ENCODE results near the gene PRKAG1. TPM values are rescaled to one million over a fixed set of nuclear protein-coding genes. Genes with fewer than 3 reads are reported as not detected.

PRKAG1 gene
- total RNA-seq, 1 donor from 2014 or later = 75.6 TPM

- no peaks in the 10 kb centered on the region for H3K9me3 Mint-ChIP-seq (ENCODE audit: unreplicated experiment)
- no peaks in the 10 kb centered on the region for H3K4me1 Mint-ChIP-seq (ENCODE audit: unreplicated experiment)
- no peaks in the 10 kb centered on the region for H3K27me3 Mint-ChIP-seq (ENCODE audit: unreplicated experiment)
- H3K4me3 Mint-ChIP-seq (ENCODE audit: unreplicated experiment) = no peak overlapping the region
- no peak overlapping the region for H3K27ac Mint-ChIP-seq (ENCODE audit: unreplicated experiment)
- no peak for TF ChIP-seq CTCF (IDR thresholded peaks at IDR 0.05)
- peaks cover 31% of the 10 kb centered on the region for H3K36me3 Mint-ChIP-seq (ENCODE audit: unreplicated experiment)
- DNase-seq (ENCODE audit: extremely low spot score, unreplicated experiment) = no peak
Measured at GRCh38 chr12:49031573-49032161, 13.1 kb upstream of the PRKAG1 start.

- Mint-ChIP-seq H3K4me1 (ENCODE audit: unreplicated experiment) (no peaks in the 10 kb centered on the region), H3K27me3 (ENCODE audit: unreplicated experiment) (no peaks in the 10 kb centered on the region), H3K36me3 (ENCODE audit: unreplicated experiment) (peaks cover 28% of the 10 kb centered on the region), H3K4me3 (ENCODE audit: unreplicated experiment) (no peak overlapping the region), H3K9me3 (ENCODE audit: unreplicated experiment) (no peaks in the 10 kb centered on the region), H3K27ac (ENCODE audit: unreplicated experiment) (no peak overlapping the region)
- DNase-seq (ENCODE audit: extremely low spot score, unreplicated experiment) = peak; percentile 80
- no peak for TF ChIP-seq CTCF (IDR thresholded peaks at IDR 0.05)
Measured at GRCh38 chr12:49030714-49031572, 12.4 kb upstream of the PRKAG1 start.

- H3K4me3 Mint-ChIP-seq (ENCODE audit: unreplicated experiment) = no peak overlapping the region
- H3K27me3 Mint-ChIP-seq (ENCODE audit: unreplicated experiment) = no peaks in the 10 kb centered on the region
- H3K9me3 Mint-ChIP-seq (ENCODE audit: unreplicated experiment) = no peaks in the 10 kb centered on the region
- no peak for TF ChIP-seq CTCF (IDR thresholded peaks at IDR 0.05)
- DNase-seq (ENCODE audit: extremely low spot score, unreplicated experiment) = no peak
- H3K4me1 Mint-ChIP-seq (ENCODE audit: unreplicated experiment) = no peaks in the 10 kb centered on the region
- H3K36me3 Mint-ChIP-seq (ENCODE audit: unreplicated experiment) = peaks cover 30% of the 10 kb centered on the region
- no peak overlapping the region for H3K27ac Mint-ChIP-seq (ENCODE audit: unreplicated experiment)
Measured at GRCh38 chr12:49030119-49030518, 11.5 kb upstream of the PRKAG1 start.

GRCh38 chr12:49028666-49029275 lies 10.2 kb upstream of the PRKAG1 start:
- H3K4me1 Mint-ChIP-seq (ENCODE audit: unreplicated experiment) = no peaks in the 10 kb centered on the region
- DNase-seq (ENCODE audit: extremely low spot score, unreplicated experiment) = peak; percentile 71
- no peaks in the 10 kb centered on the region for H3K27me3 Mint-ChIP-seq (ENCODE audit: unreplicated experiment)
- no peaks in the 10 kb centered on the region for H3K9me3 Mint-ChIP-seq (ENCODE audit: unreplicated experiment)
- H3K27ac Mint-ChIP-seq (ENCODE audit: unreplicated experiment) = no peak overlapping the region
- H3K4me3 Mint-ChIP-seq (ENCODE audit: unreplicated experiment) = no peak overlapping the region
- no peak for TF ChIP-seq CTCF (IDR thresholded peaks at IDR 0.05)
- peaks cover 31% of the 10 kb centered on the region for H3K36me3 Mint-ChIP-seq (ENCODE audit: unreplicated experiment)
